ENCODE data around the gene SORBS1. TPM values are rescaled to one million over a fixed set of nuclear protein-coding genes. Genes with fewer than 3 reads are reported as not detected.

Gene SORBS1
- total RNA-seq, 4 donors from 2014 or later: 35.1 to 53.1 (median 43.3) TPM

DNA sequence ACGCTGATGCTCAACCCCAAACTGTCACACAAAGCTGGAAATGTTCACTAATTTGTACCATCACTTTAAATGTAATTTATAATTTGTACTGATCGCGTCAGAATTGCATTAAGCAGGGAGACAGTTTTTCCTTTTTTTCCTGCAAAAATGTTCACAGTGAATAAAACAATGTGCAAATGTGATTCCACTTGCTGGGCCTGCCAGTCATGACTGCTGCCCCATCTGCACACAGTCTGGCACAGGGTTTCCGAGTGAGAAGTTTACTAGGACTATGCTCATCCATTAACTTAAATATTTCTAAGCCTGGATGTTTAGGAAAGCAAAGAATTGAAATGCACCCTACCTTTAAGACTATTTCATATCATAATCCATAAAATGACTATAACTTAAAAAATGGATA, 99.6 kb downstream of the SORBS1 start:
- intact Hi-C loops (cut with DNase I; ENCODE audit: low total_unique reads): no loop called here
- 89 to 92% methylated on average over 4 of the region's 4 CpGs for WGBS, 2 donors
- DNase-seq (ENCODE audit: low spot score in 2 of 2): no peak
- TF ChIP-seq CTCF (IDR thresholded peaks at IDR 0.05) (no peak), POLR2A (IDR thresholded peaks at IDR 0.05) (no peak)
- H3K4me3 ChIP-seq (ENCODE audit: low read depth, poor library complexity, severe bottlenecking): no peak overlapping the region

DNA sequence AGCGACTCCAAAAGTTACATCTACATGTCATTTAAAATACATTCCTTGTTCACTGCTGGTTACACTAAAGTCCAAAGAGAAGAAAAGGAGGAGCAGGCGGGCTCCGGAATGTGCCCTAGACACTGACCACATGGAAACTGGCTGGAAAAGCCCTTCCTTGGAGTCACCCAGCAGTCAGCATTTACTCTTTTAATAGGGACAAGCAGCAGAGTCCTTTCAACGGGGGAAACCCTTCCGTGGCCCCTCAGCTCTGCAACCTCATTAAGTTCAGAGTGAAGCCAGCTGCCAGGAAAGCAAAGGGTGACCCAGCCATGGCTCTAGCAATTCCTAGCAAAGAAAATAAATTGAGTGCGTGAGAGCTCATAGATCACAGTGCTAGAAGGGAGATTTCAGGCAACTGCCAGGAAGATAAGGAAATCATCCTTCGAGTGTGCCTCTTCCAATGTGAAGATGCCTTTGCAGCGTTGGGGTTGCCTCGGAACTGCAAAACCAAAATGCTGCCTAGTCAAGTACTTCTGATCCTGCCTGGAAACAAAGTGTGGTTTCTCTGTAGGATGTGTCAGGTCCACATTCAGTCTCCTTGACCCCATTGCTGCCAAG, 101.6 kb downstream of the SORBS1 start:
- no peak overlapping the region for H3K4me3 ChIP-seq (ENCODE audit: low read depth, poor library complexity, severe bottlenecking)
- intact Hi-C loops (cut with DNase I; ENCODE audit: low total_unique reads): no loop called here
- 65 to 68% methylated on average over 9 of the region's 9 CpGs for WGBS, 2 donors
- TF ChIP-seq CTCF (IDR thresholded peaks at IDR 0.05) (no peak), POLR2A (IDR thresholded peaks at IDR 0.05) (no peak)
- no peak for DNase-seq (ENCODE audit: low spot score in 2 of 2)

GRCh38 chr10:95458871-95459270, 102.3 kb downstream of the SORBS1 start:
- intact Hi-C loops (cut with DNase I; ENCODE audit: low total_unique reads): no loop called here
- DNase-seq (ENCODE audit: low spot score in 2 of 2): no peak
- WGBS, 2 donors: 39 to 57% methylated on average over 1 of the region's 1 CpG
- TF ChIP-seq POLR2A (IDR thresholded peaks at IDR 0.05) (no peak), CTCF (IDR thresholded peaks at IDR 0.05) (no peak)
- H3K4me3 ChIP-seq (ENCODE audit: low read depth, poor library complexity, severe bottlenecking): no peak overlapping the region

- no peak for TF ChIP-seq CTCF (IDR thresholded peaks at IDR 0.05)
- TF ChIP-seq POLR2A (IDR thresholded peaks at IDR 0.05): no peak
- DNase-seq (ENCODE audit: low spot score in 2 of 2): no peak
- intact Hi-C loops (cut with DNase I; ENCODE audit: low total_unique reads): no loop called here
- WGBS, 2 donors: 91 to 93% methylated on average over 2 of the region's 2 CpGs
- no peak overlapping the region for H3K4me3 ChIP-seq (ENCODE audit: low read depth, poor library complexity, severe bottlenecking)
Measured at GRCh38 chr10:95458014-95458413, 103.2 kb downstream of the SORBS1 start.

GRCh38 chr10:95457319-95457886, 103.8 kb downstream of the SORBS1 start:
- no peak overlapping the region for H3K4me3 ChIP-seq (ENCODE audit: low read depth, poor library complexity, severe bottlenecking)
- no peak for TF ChIP-seq CTCF (IDR thresholded peaks at IDR 0.05)
- no peak for TF ChIP-seq POLR2A (IDR thresholded peaks at IDR 0.05)
- intact Hi-C loops (cut with DNase I; ENCODE audit: low total_unique reads): no loop called here
- 72 to 78% methylated on average over 5 of the region's 5 CpGs for WGBS, 2 donors
- no peak for DNase-seq (ENCODE audit: low spot score in 2 of 2)

GRCh38 chr10:95456516-95456915, 104.7 kb downstream of the SORBS1 start:
- no peak for DNase-seq (ENCODE audit: low spot score in 2 of 2)
- no peak overlapping the region for H3K4me3 ChIP-seq (ENCODE audit: low read depth, poor library complexity, severe bottlenecking)
- WGBS, 2 donors: 66 to 67% methylated on average over 2 of the region's 2 CpGs
- intact Hi-C loops (cut with DNase I; ENCODE audit: low total_unique reads): no loop called here
- TF ChIP-seq POLR2A (IDR thresholded peaks at IDR 0.05) (no peak), CTCF (IDR thresholded peaks at IDR 0.05) (no peak)
